Activated T-helper 1 cell treated with anti-CD3 and anti-CD28 coated beads, Interleukin-12 subunit alpha, Interleukin-12 subunit beta, Interleukin-2, Interleukin-4 antibody, amounts not matched to agents 30 ng/mL and 10 ng/mL and 1 ng/mL, durations not matched to agents 14 hours and 24 hours and 36 hours (primary cell): Measurements from ENCODE around the gene UNG. TPM values are rescaled to one million over a fixed set of nuclear protein-coding genes. Genes with fewer than 3 reads are reported as not detected.

Experiments used
- DNase-seq: peaks from one replicate; pipeline ENCODE4 v3.0.0; 2021; ENCODE audit warnings: low spot score
- H3K27ac Mint-ChIP-seq: one replicate; pipeline ENCODE4 v1.8.0; 2021; ENCODE audit warnings: mild to moderate bottlenecking, mixed read lengths
- H3K27me3 Mint-ChIP-seq: one replicate; pipeline ENCODE4 v1.8.0; 2022; ENCODE audit warnings: mild to moderate bottlenecking, moderate library complexity, mixed read lengths; ENCODE audit not compliant: insufficient read depth
- H3K36me3 Mint-ChIP-seq: one replicate; pipeline ENCODE4 v1.8.0; 2021; ENCODE audit warnings: low read depth, mixed read lengths
- H3K4me1 Mint-ChIP-seq: one replicate; pipeline ENCODE4 v1.8.0; 2021; ENCODE audit warnings: low read depth, mixed read lengths
- H3K4me3 Mint-ChIP-seq: one replicate; pipeline ENCODE4 v1.8.0; 2021; ENCODE audit warnings: mild to moderate bottlenecking, moderate library complexity, mixed read lengths
- H3K9me3 Mint-ChIP-seq: one replicate; pipeline ENCODE4 v1.8.0; 2021; ENCODE audit warnings: mixed read lengths
- intact Hi-C: fragments of 100-400 bp; cut with micrococcal nuclease; formaldehyde crosslinking; loops from one replicate; pipeline ENCODE4 v1.15.1; 2024
- total RNA-seq: library from RNA; stranded (reverse); gene quantifications from 2 replicates; pipeline ENCODE4 v1.2.3, GENCODE V29; 2022

Gene UNG
- total RNA-seq, 1 donor from 2014 or later, result 95.8 TPM

DNA sequence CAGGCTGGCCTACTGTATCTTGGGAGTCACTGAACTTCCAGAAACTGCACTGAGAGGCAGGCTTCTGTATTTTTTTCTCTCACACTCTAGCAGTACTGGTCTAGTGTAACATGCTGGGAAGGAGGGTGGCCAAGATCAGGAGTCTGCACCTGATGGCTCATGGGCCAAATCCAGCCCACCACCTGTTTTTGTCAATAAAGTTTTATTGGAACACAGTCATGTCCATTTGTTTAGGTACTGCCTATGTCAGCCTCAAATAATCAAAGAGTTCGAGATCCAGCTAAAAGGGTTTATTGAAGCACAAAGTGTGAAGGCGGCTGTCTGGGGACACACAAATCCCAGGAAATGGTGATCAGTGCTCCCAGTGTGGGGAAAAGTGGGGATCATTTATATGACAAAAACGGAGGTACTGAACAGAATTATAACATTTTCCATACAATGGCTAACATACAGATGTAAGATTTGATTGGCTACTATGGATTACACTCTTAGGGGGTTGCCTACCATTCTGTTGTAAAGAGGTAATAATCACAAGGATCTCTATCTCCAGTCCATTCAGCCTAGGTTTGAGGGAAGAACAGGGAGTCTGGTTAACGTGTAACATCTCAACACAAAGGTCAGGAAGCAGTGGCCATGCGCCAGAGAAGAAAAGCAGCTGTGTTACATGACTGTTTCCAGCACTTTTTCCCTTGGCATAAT lies 32.1 kb upstream of the UNG start:
- intact Hi-C loops, result no loop called here
- no peaks in the 10 kb centered on the region for H3K27me3 Mint-ChIP-seq
- H3K27ac Mint-ChIP-seq, result no peak overlapping the region
- H3K4me1 Mint-ChIP-seq, result no peaks in the 10 kb centered on the region
- no peak overlapping the region for H3K4me3 Mint-ChIP-seq
- H3K36me3 Mint-ChIP-seq, result peaks cover 4% of the 10 kb centered on the region
- no peaks in the 10 kb centered on the region for H3K9me3 Mint-ChIP-seq
- DNase-seq, result no peak

DNA sequence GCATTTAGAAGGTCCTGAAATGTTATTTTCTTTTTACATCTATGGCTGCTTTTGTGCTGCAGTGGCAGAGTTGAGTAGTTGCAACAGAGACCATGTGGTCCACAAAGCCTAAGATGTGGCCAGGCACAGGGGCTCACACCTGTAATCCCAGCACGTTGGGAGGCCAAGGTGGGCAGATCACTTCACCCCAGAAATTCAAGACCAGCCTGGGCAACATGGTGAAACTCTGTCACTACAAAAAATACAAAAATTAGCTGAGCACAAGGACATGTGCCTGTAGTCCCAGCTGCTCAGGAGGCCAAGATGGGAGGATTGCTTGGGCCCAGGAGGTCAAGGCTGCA lies 31.6 kb upstream of the UNG start:
- intact Hi-C loops, result no loop called here
- H3K4me1 Mint-ChIP-seq, result no peaks in the 10 kb centered on the region
- H3K9me3 Mint-ChIP-seq, result no peaks in the 10 kb centered on the region
- peaks cover 4% of the 10 kb centered on the region for H3K36me3 Mint-ChIP-seq
- DNase-seq, result no peak
- H3K4me3 Mint-ChIP-seq, result no peak overlapping the region
- H3K27me3 Mint-ChIP-seq, result no peaks in the 10 kb centered on the region
- H3K27ac Mint-ChIP-seq, result no peak overlapping the region

GRCh38 chr12:109069307-109070271 lies 27.8 kb upstream of the UNG start:
- intact Hi-C loops, result no loop called here
- H3K9me3 Mint-ChIP-seq, result peaks cover under 1% of the 10 kb centered on the region

DNA sequence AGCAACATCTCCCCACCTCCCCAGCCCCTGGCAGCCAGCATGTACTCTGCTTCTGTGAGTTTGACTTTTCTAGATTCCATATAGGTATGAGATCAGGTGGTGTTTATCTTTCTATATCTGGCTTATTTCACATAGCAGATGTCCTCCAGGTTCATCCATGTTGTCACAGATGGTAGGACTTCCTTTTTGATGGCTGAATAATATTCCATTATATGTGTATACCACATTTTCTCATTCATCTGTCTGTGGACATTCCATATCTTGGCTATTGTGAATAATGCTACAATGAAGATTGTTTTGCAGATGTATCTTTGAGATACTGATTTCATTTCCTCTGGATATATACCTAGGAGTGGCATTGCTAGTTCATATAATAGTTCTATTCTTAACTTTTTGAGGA lies 22.5 kb upstream of the UNG start:
- intact Hi-C loops, result no loop called here
- peaks cover 10% of the 10 kb centered on the region for H3K9me3 Mint-ChIP-seq
- DNase-seq, result no peak
- no peak overlapping the region for H3K4me3 Mint-ChIP-seq
- H3K27me3 Mint-ChIP-seq, result no peaks in the 10 kb centered on the region
- peaks cover 19% of the 10 kb centered on the region for H3K36me3 Mint-ChIP-seq
- no peaks in the 10 kb centered on the region for H3K4me1 Mint-ChIP-seq
- no peak overlapping the region for H3K27ac Mint-ChIP-seq

More at GRCh38 chr12:109069307-109070271, 27.8 kb upstream of the UNG start:
- H3K4me1 Mint-ChIP-seq, result no peaks in the 10 kb centered on the region
- H3K36me3 Mint-ChIP-seq, result peaks cover 9% of the 10 kb centered on the region
- no peak for DNase-seq
- no peak overlapping the region for H3K27ac Mint-ChIP-seq
- H3K4me3 Mint-ChIP-seq, result no peak overlapping the region
- no peaks in the 10 kb centered on the region for H3K27me3 Mint-ChIP-seq

DNA sequence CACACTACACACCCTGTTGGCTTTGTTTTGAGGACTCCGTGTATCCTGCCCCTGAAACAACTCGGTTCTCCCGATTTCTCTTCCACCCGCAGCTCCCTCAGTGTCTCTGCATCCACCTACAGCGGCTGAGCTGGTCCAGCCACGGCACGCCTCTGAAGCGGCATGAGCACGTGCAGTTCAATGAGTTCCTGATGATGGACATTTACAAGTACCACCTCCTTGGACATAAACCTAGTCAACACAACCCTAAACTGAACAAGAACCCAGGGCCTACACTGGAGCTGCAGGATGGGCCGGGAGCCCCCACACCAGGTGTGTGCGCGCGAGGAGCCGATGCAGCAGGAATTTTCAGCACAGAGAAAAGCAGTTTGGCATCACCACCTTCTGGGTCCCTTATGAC lies 14.6 kb upstream of the UNG start:
- Mint-ChIP-seq H3K9me3 (peaks cover 5% of the 10 kb centered on the region), H3K27ac (no peak overlapping the region), H3K36me3 (peaks cover 15% of the 10 kb centered on the region), H3K4me3 (no peak overlapping the region), H3K27me3 (no peaks in the 10 kb centered on the region), H3K4me1 (no peaks in the 10 kb centered on the region)
- intact Hi-C loops, result no loop called here
- DNase-seq, result no peak

GRCh38 chr12:109084425-109084824 lies 13.0 kb upstream of the UNG start:
- intact Hi-C loops, result no loop called here
- Mint-ChIP-seq H3K4me3 (no peak overlapping the region), H3K27me3 (no peaks in the 10 kb centered on the region), H3K27ac (no peak overlapping the region), H3K36me3 (peaks cover 17% of the 10 kb centered on the region), H3K9me3 (no peaks in the 10 kb centered on the region), H3K4me1 (no peaks in the 10 kb centered on the region)
- DNase-seq, result no peak

DNA sequence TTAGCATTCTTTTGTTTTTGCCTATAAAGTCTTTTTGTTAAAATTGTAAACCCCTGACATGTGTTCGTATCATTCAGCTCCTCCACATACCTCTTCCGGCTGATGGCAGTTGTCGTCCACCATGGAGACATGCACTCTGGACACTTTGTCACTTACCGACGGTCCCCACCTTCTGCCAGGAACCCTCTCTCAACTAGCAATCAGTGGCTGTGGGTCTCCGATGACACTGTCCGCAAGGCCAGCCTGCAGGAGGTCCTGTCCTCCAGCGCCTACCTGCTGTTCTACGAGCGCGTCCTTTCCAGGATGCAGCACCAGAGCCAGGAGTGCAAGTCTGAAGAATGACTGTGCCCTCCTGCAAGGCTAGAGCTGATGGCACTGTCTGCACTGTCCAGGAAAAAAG lies 11.8 kb upstream of the UNG start:
- Mint-ChIP-seq H3K36me3 (peaks cover 17% of the 10 kb centered on the region), H3K4me1 (no peaks in the 10 kb centered on the region), H3K27ac (no peak overlapping the region), H3K9me3 (no peaks in the 10 kb centered on the region), H3K4me3 (no peak overlapping the region), H3K27me3 (no peaks in the 10 kb centered on the region)
- intact Hi-C loops, result no loop called here
- DNase-seq, result no peak

GRCh38 chr12:109087250-109087649 lies 10.1 kb upstream of the UNG start:
- no peak for DNase-seq
- no peaks in the 10 kb centered on the region for H3K9me3 Mint-ChIP-seq
- no peak overlapping the region for H3K4me3 Mint-ChIP-seq
- no peak overlapping the region for H3K27ac Mint-ChIP-seq
- peaks cover 15% of the 10 kb centered on the region for H3K36me3 Mint-ChIP-seq
- H3K27me3 Mint-ChIP-seq, result no peaks in the 10 kb centered on the region
- intact Hi-C loops, result no loop called here
- peaks cover 6% of the 10 kb centered on the region for H3K4me1 Mint-ChIP-seq

DNA sequence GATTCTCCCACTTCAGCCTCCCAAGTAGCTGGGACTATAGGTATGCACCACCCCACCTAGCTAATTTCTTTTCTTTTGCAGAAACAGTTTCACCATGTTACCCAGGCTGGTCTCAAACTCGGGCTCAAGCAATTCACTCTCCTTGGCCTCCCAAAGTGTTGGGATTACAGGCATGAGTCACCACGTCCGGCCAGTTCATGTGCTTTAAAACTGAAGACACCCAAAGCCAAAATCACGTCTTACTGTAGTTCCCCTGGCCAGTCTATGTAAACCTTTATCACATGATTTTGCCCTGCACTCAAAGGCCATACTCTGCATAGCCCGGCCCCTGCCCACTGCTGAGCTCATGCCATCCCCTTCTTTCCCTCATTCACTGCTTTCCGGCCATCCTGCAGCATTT lies 8.6 kb upstream of the UNG start:
- Mint-ChIP-seq H3K9me3 (no peaks in the 10 kb centered on the region), H3K4me1 (peaks cover 21% of the 10 kb centered on the region), H3K27me3 (no peaks in the 10 kb centered on the region), H3K4me3 (no peak overlapping the region), H3K36me3 (peaks cover 20% of the 10 kb centered on the region), H3K27ac (no peak overlapping the region)
- intact Hi-C loops, result no loop called here
- no peak for DNase-seq

DNA sequence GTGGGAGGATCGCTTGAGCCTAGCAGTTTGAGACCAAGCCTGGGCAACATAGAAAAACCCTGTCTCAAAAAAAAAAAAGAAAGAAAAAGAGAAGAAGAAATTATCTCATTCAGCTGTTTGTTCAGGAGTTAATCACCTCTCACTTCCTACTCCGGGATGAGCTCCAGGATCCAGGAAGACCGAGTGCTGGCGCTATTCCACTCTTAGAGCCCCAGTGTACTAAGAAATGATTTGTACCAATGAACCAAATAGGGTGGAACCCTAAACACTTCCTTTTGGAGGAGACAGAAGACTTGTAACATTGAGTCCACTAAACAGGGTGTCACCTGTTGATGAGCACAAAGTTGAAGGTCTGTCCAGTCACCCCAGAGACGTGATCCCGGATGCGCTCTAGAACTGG lies 7.7 kb upstream of the UNG start:
- Mint-ChIP-seq H3K9me3 (no peaks in the 10 kb centered on the region), H3K27ac (no peak overlapping the region)
- intact Hi-C loops, result no loop called here

DNA sequence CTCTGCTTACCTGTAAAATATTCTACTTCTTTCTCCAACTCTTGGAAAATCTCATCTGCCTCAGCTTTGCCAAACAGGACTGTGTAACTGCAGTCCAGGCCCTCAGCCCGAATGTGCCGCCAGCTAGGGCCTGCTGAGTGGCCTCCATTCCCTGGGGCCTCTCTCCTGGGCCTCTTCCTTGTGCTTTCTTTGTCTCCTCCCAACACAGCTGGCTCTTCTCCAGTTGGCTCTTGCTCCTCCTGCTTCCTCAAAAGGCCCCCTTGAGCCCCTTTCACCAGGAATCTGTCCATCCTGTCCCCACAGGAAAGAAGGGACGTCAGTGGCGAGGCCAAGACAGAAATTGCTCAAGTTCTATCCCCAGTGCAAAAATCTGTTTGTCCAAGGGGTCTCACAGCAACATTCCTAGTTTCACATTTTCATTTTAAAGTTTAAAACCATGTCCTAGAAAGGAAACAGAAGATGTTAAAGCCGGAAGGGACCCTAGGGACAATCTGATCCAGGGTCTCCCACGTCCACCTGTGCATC lies 4.8 kb upstream of the UNG start:
- Mint-ChIP-seq H3K27me3 (no peaks in the 10 kb centered on the region), H3K36me3 (peaks cover 17% of the 10 kb centered on the region), H3K4me3 (peak overlapping the region; percentile 89), H3K27ac (peak overlapping the region; percentile 84), H3K9me3 (no peaks in the 10 kb centered on the region), H3K4me1 (peaks cover 22% of the 10 kb centered on the region)
- no peak for DNase-seq
- intact Hi-C loops, result loop anchor here (1.0 to 2.0 kb wide), 16 partner anchors 18 to 1407 kb away; partner anchors contain the start of genes CORO1C, FICD, KCTD10 and MMAB

More for the DNA sequence above, 7.7 kb upstream of the UNG start:
- Mint-ChIP-seq H3K4me1 (peaks cover 22% of the 10 kb centered on the region), H3K4me3 (no peak overlapping the region), H3K27me3 (no peaks in the 10 kb centered on the region), H3K36me3 (peaks cover 20% of the 10 kb centered on the region)
- no peak for DNase-seq

DNA sequence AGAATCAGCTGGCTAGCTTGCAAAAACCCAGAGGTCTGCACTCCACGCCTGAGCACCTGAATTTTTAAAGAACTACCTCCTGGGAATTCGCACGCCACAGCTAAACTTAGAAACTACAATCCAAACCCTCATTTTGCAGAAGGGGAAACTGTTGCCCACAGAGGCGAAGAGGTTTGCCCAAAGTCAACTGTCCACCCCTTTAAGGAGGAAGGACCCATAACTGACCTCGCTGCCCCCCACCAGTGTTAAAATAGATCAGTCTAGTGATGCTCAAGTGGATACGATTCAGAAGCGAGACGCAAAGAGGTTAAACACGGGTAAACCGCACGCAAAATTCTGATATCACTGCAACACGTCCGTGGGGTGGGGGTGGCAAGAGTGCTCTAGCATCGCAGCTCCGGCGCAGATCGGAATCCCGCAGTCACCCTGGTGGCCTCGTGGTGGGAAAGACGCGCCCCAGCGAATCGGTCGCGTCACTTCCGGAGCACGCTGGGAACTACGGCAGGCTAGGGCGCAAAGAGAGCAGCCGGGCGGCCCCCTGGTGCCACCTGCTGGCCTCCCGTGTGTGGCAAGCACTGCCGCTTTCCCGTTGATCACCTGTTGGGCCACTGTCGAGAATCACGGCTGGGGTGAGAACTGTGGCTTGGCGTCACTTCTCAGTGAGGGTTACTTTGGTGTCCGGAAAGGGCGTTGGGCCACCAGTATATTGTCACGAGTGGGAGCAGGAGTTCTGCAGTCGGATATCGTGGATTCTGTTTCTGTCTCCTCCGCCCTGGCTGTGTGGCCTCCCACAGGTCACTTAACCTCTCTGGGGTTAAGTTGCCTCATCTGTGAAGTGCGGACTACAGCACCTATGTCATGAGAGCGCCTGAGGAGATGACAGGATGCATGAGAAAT lies 4.1 kb upstream of the UNG start, which contains the start of gene ALKBH2:
TSS of gene ALKBH2 (minus strand) at position 451 of the 897 bp plus-strand sequence. CDS start 686 bp downstream, outside the sequence.
- H3K9me3 Mint-ChIP-seq, result no peaks in the 10 kb centered on the region
- no peaks in the 10 kb centered on the region for H3K27me3 Mint-ChIP-seq
- H3K4me3 Mint-ChIP-seq, result peak within 1 kb of the TSS; percentile 89
- H3K27ac Mint-ChIP-seq, result peak within 1 kb of the TSS; percentile 84
- peaks cover 22% of the 10 kb centered on the region for H3K4me1 Mint-ChIP-seq
- peak; percentile 92 for DNase-seq
- intact Hi-C loops, result loop anchor here (1.0 to 2.0 kb wide), 16 partner anchors 18 to 1408 kb away; partner anchors contain the start of genes CORO1C, FICD, KCTD10 and MMAB
- peaks cover 17% of the 10 kb centered on the region for H3K36me3 Mint-ChIP-seq
